Testis (tissue), 3 donors: ENCODE data around the gene ACTG2. TPM values are rescaled to one million over a fixed set of nuclear protein-coding genes. Genes with fewer than 3 reads are reported as not detected.

Experiments
- DNase-seq: peaks from one replicate; pipeline ENCODE4 v3.0.0-alpha.2; 2019
- H3K27ac ChIP-seq, 2 donors: fragments of 200-600 bp; sonication (generic); one replicate each; pipeline ENCODE4 v1.5.1; 2019
- H3K27me3 ChIP-seq: fragments of 200-600 bp; sonication (generic); one replicate; pipeline ENCODE4 v1.5.1; 2019
- H3K36me3 ChIP-seq: fragments of 200-600 bp; sonication (generic); one replicate; pipeline ENCODE4 v1.5.1; 2017; ENCODE audit warnings: low read depth; ENCODE audit errors: missing control alignments
- H3K4me1 ChIP-seq: fragments of 200-600 bp; sonication (generic); one replicate; pipeline ENCODE4 v1.5.1; 2019
- H3K4me3 ChIP-seq, 2 donors: fragments of 200-600 bp; sonication (generic); one replicate each; pipeline ENCODE4 v1.5.1; 2017 to 2019
- H3K9me3 ChIP-seq: fragments of 200-600 bp; sonication (generic); one replicate; pipeline ENCODE4 v1.5.1; 2017
- POLR2A ChIP-seq: fragments of 450-650 bp; IDR thresholded peaks from one replicate; pipeline ENCODE4 v1.6.1; 2017; ENCODE audit warnings: antibody characterized with exemption, mild to moderate bottlenecking, moderate library complexity
- WGBS, 2 donors: methylation state at CpG; one replicate each; pipeline ENCODE4 v1.1.5; 2018; 5-methylcytosine and 5-hydroxymethylcytosine counted together
- intact Hi-C: fragments of 100-400 bp; cut with DNase I; formaldehyde crosslinking; loops from one replicate; pipeline ENCODE4 v1.15.1; 2023; ENCODE audit warnings: low total_unique reads
- polyA plus RNA-seq: library from polyadenylated mRNA; stranded (reverse); fragments of 350-450 nt; fragmentation: Illumina TruSeq; extraction: RNeasy Lipid Tissue Mini Kit (QIAGEN cat#74804); gene quantifications from one replicate; pipeline ENCODE4 v1.2.3, GENCODE V29; 2014; ENCODE audit warnings: low read depth, low replicate concordance; ENCODE audit not compliant: insufficient read depth
- total RNA-seq, 2 donors: library from RNA; depleted of rRNA; stranded (reverse); fragments of >200 nt; gene quantifications; one replicate each; pipeline ENCODE4 v1.2.3, GENCODE V29; 2016
- TF ChIP-seq, protein P1 (sequence below), 3 experiments: fragments of 450-650 bp in 2 of 3; fragments of 200-600 bp in 1 of 3; sonication (generic) in 1 of 3; IDR thresholded peaks; one replicate each; pipeline ENCODE4 v1.5.1; 2016 to 2019; ENCODE audit warnings: antibody characterized with exemption in 3 of 3, mild to moderate bottlenecking in 2 of 3, moderate library complexity in 1 of 3

ACTG2 gene
- total and polyA plus RNA-seq, 3 donors from 2014 or later = 1.3 to 93.4 (median 2.7) TPM

GRCh38 chr2:73952499-73953446 is 60.0 kb downstream of the ACTG2 start:
- no peaks in the 10 kb centered on the region for H3K36me3 ChIP-seq

DNA sequence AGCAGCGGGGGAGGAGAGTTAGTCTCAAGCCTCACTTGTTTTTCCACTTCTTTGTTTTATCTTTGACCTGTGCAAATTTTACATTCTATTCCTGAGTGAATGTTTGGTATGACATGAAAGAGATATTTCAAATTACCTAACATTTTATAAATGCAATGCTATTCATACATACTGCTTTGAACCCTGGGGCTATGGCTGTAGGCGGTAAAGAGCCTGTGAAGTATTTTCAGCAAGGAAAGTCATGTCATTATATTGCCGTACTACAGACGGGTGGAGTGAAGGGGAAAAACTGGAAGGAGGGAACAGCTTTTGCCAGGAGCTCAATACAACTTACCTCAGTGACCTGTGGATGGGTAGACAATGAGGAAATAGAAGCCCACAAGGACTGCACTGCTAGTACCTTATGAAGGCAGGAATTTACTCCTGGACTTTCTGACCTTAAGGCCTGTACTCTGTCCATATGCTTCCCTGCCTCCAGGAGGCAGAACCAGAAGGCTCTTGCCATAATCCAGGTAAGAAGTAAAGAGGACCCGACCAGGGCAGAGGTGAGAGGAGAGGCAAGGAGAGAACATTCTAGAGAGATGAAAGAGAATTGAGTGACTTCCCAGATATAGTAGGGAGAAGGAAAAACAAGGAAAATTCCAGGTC is 63.5 kb downstream of the ACTG2 start:
- TF ChIP-seq POLR2A = no peak
- TF ChIP-seq, protein P1, sequence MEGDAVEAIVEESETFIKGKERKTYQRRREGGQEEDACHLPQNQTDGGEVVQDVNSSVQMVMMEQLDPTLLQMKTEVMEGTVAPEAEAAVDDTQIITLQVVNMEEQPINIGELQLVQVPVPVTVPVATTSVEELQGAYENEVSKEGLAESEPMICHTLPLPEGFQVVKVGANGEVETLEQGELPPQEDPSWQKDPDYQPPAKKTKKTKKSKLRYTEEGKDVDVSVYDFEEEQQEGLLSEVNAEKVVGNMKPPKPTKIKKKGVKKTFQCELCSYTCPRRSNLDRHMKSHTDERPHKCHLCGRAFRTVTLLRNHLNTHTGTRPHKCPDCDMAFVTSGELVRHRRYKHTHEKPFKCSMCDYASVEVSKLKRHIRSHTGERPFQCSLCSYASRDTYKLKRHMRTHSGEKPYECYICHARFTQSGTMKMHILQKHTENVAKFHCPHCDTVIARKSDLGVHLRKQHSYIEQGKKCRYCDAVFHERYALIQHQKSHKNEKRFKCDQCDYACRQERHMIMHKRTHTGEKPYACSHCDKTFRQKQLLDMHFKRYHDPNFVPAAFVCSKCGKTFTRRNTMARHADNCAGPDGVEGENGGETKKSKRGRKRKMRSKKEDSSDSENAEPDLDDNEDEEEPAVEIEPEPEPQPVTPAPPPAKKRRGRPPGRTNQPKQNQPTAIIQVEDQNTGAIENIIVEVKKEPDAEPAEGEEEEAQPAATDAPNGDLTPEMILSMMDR (IDR thresholded peaks at IDR 0.05) = no peak

More at GRCh38 chr2:73952499-73953446, 60.0 kb downstream of the ACTG2 start:
- no peak for TF ChIP-seq POLR2A
- TF ChIP-seq, protein P1 (IDR thresholded peaks at IDR 0.05) = no peak
- DNase-seq = peak; percentile 22
- Histone ChIP-seq H3K9me3 (no peaks in the 10 kb centered on the region), H3K27me3 (no peaks in the 10 kb centered on the region), H3K4me3 (no peak overlapping the region), H3K4me1 (no peaks in the 10 kb centered on the region), H3K27ac (no peak overlapping the region)
- WGBS, 2 donors = 59 to 66% methylated on average over 12 of the region's 12 CpGs
- intact Hi-C loops = no loop called here

GRCh38 chr2:73961274-73961673 is 68.5 kb downstream of the ACTG2 start:
- Histone ChIP-seq H3K9me3 (no peaks in the 10 kb centered on the region), H3K27me3 (no peaks in the 10 kb centered on the region), H3K27ac (no peak overlapping the region), H3K4me3 (no peak overlapping the region), H3K36me3 (no peaks in the 10 kb centered on the region), H3K4me1 (no peaks in the 10 kb centered on the region)
- TF ChIP-seq POLR2A = no peak
- peak; percentile 40 for DNase-seq
- 63 to 75% methylated on average over 4 of the region's 4 CpGs for WGBS, 2 donors
- intact Hi-C loops = loop anchor here (10.0 kb wide), 1 partner anchor 144 kb away; no protein-coding TSS in a partner anchor

More for the DNA sequence above, 63.5 kb downstream of the ACTG2 start:
- H3K27me3 ChIP-seq = no peaks in the 10 kb centered on the region
- H3K4me3 ChIP-seq = no peak overlapping the region
- intact Hi-C loops = no loop called here
- no peaks in the 10 kb centered on the region for H3K9me3 ChIP-seq
- WGBS, 2 donors = 82 to 94% methylated on average over 5 of the region's 5 CpGs
- H3K27ac ChIP-seq = no peak overlapping the region
- H3K4me1 ChIP-seq = no peaks in the 10 kb centered on the region
- no peaks in the 10 kb centered on the region for H3K36me3 ChIP-seq
- no peak for DNase-seq

DNA sequence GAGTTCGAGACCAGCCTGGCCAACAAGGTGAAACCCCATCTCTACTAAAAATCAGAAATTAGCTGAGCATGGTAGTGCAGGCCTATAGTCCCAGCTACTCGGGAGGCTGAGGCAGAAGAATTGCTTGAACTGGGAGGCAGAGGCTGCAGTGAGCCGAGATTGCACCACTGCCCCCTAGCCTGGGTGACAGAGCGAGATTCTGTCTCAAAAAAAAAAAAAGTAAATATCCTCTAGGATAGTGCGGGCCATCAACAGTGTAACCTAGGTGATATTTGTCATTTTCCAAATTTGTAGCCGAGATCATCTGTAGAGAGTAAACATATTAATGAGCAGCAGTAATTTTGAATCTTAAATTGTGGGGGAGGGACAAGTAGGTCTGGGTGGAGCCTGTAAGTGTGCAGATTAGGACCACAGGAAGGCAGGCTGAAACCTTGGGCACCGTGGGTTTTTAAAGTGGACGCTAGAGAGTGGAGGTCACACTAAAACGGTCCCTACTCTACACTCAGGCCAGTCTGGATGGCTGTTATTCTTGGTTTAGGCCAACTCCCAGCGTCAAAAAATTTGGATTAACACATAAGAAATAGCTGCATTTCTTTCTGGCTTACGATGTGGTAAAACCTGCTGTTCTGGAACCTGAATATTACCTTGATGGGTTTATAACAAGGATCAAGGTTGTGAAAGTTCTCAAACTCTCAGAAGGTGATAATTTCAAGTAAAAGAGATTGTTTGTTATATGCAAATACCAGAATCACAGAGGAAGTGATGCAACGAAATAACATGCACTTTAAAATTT is 69.2 kb downstream of the ACTG2 start:
- intact Hi-C loops = loop anchor here (10.0 kb wide), 1 partner anchor 143 kb away; no protein-coding TSS in a partner anchor
- H3K27me3 ChIP-seq = no peaks in the 10 kb centered on the region
- no peaks in the 10 kb centered on the region for H3K36me3 ChIP-seq
- no peak overlapping the region for H3K4me3 ChIP-seq
- H3K4me1 ChIP-seq = no peaks in the 10 kb centered on the region
- DNase-seq = no peak
- TF ChIP-seq, protein P1 (IDR thresholded peaks at IDR 0.05) = no peak
- no peak for TF ChIP-seq POLR2A
- 84 to 87% methylated on average over 12 of the region's 12 CpGs for WGBS, 2 donors
- H3K27ac ChIP-seq = no peak overlapping the region
- H3K9me3 ChIP-seq = no peaks in the 10 kb centered on the region
